ENCODE data around the gene XXYLT1. TPM values are rescaled to one million over a fixed set of nuclear protein-coding genes. Genes with fewer than 3 reads are reported as not detected.

XXYLT1 gene
- polyA plus RNA-seq, 4 donors = 28.9 to 35.7 (median 31.3) TPM

GRCh38 chr3:195019335-195019734 is 251.6 kb downstream of the XXYLT1 start:
- no peak for DNase-seq (ENCODE audit: low read depth in 4 of 4, low spot score in 3 of 4)

Other genes with a start within 250 kb of the XXYLT1 start
- gene ACAP2, start 171.9 kb upstream of the XXYLT1 start, polyA plus RNA-seq (ENCODE audit: insufficient read length in 4 of 4) = 10 to 100 TPM; 27.6 to 38.5 (median 36.5) TPM